Esophagus squamous epithelium (tissue), 5 donors: ENCODE results near the gene COL6A3. TPM values are rescaled to one million over a fixed set of nuclear protein-coding genes. Genes with fewer than 3 reads are reported as not detected.

ENCODE experiments used
- DNase-seq: peaks from one replicate; lab custom pipeline; 2025; lab: John Stamatoyannopoulos, UW
- H3K27ac ChIP-seq, 4 donors: fragments of 200-600 bp; sonication (generic); one replicate each; pipeline ENCODE4 v1.5.1; 2016 to 2019; ENCODE audit warnings: mild to moderate bottlenecking in 1 of 4
- H3K27me3 ChIP-seq, 4 donors: fragments of 200-600 bp; sonication (generic); 1 replicate in 3 of 4; 2 replicates in 1 of 4; pipeline versions ENCODE4 v1.5.1 to v1.6.0; 2017 to 2021; ENCODE audit warnings: antibody characterized with exemption in 1 of 4
- H3K36me3 ChIP-seq, 3 donors: fragments of 200-600 bp; sonication (generic); one replicate each; pipeline ENCODE4 v1.5.1; 2016 to 2019
- H3K4me1 ChIP-seq, 3 donors: fragments of 200-600 bp; sonication (generic); one replicate each; pipeline ENCODE4 v1.5.1; 2017 to 2019
- H3K4me3 ChIP-seq, 4 donors: fragments of 200-600 bp; sonication (generic); 1 replicate in 3 of 4; 2 replicates in 1 of 4; pipeline ENCODE4 v1.5.1; 2016 to 2019; ENCODE audit warnings: mild to moderate bottlenecking in 2 of 4, moderate library complexity in 1 of 4
- H3K9me3 ChIP-seq, 3 donors: fragments of 200-600 bp; sonication (generic); one replicate each; pipeline ENCODE4 v1.5.1; 2016 to 2019
- POLR2A ChIP-seq, 4 donors: fragments of 450-650 bp; IDR thresholded peaks; one replicate each; pipeline ENCODE4 v1.6.1; 2017; ENCODE audit warnings: antibody characterized with exemption in 4 of 4, mild to moderate bottlenecking in 4 of 4, moderate library complexity in 3 of 4
- WGBS, 2 donors: methylation state at CpG; one replicate each; pipeline ENCODE4 v1.1.5; 2018; 5-methylcytosine and 5-hydroxymethylcytosine counted together
- intact Hi-C: fragments of 100-400 bp; cut with DNase I; formaldehyde crosslinking; loops from one replicate; pipeline ENCODE4 v1.15.0; 2022
- total RNA-seq, 4 donors: library from RNA; depleted of rRNA; stranded (reverse); fragments of >200 nt; gene quantifications; one replicate each; pipeline ENCODE4 v1.1.0, GENCODE V29; 2016
- TF ChIP-seq, protein P1 (sequence below), 6 experiments: fragments of 450-650 bp in 4 of 6; fragments of 200-600 bp in 2 of 6; sonication (generic) in 2 of 6; IDR thresholded peaks; one replicate each; pipeline ENCODE4 v1.5.1; 2016 to 2019; ENCODE audit warnings: antibody characterized with exemption in 6 of 6, mild to moderate bottlenecking in 4 of 6, moderate library complexity in 4 of 6
- donor health status: DM: yes; HTN: yes; CAD: no.

The COL6A3 gene
- total RNA-seq, 4 donors from 2014 or later: 8.9 to 138 (median 46.5) TPM

DNA sequence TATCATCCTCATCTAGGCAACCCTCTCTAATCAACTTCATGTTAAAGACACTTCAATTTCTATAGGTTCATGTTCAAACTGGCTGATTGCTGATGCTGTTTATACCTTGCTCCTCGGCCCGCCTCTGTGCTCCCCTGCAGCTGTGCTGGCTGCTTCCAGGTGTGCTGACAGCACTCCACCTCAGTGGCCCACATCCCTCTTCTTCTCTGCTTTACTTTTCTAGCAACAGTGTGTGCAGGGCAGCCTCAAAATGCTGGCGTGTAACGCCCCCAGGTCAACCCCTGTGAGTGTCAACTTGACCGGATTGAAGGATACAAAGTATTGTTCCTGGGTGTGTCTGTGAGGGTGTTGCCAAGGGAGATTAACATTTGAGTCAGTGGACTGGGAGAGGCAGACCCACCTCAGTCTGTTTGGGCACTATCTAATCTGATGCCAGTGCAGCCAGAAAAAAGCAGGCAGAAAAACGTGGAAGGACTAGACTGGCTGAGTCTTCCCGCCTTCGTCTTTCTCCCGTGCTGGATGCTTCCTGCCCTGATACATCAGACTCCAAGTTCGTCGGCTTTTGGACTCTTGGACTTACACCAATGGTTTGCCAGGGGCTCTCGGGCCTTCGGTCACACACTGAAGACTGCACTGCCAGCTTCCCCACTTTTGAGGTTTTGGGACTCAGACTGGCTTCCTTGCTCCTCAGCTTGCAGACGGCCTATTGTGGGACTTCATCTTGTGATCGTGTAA is 94.7 kb downstream of the COL6A3 start:
- Histone ChIP-seq H3K4me3 (no peak overlapping the region), H3K27ac (peak overlapping the region in 3 of 4 donors; percentile 86 to 91 (median 89)), H3K4me1 (peaks cover 0 to 66% (median 21%) of the 10 kb centered on the region in 3 donors), H3K9me3 (no peaks in the 10 kb centered on the region), H3K27me3 (peaks cover 0 to 4% (median 0%) of the 10 kb centered on the region in 4 donors), H3K36me3 (no peaks in the 10 kb centered on the region)
- TF ChIP-seq POLR2A (IDR thresholded peaks at IDR 0.05): no peak
- TF ChIP-seq, protein P1, sequence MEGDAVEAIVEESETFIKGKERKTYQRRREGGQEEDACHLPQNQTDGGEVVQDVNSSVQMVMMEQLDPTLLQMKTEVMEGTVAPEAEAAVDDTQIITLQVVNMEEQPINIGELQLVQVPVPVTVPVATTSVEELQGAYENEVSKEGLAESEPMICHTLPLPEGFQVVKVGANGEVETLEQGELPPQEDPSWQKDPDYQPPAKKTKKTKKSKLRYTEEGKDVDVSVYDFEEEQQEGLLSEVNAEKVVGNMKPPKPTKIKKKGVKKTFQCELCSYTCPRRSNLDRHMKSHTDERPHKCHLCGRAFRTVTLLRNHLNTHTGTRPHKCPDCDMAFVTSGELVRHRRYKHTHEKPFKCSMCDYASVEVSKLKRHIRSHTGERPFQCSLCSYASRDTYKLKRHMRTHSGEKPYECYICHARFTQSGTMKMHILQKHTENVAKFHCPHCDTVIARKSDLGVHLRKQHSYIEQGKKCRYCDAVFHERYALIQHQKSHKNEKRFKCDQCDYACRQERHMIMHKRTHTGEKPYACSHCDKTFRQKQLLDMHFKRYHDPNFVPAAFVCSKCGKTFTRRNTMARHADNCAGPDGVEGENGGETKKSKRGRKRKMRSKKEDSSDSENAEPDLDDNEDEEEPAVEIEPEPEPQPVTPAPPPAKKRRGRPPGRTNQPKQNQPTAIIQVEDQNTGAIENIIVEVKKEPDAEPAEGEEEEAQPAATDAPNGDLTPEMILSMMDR (IDR thresholded peaks at IDR 0.05): no peak
- no peak for DNase-seq
- intact Hi-C loops: no loop called here
- WGBS, 2 donors: 81 to 90% methylated on average over 12 to 14 of the region's 15 CpGs

DNA sequence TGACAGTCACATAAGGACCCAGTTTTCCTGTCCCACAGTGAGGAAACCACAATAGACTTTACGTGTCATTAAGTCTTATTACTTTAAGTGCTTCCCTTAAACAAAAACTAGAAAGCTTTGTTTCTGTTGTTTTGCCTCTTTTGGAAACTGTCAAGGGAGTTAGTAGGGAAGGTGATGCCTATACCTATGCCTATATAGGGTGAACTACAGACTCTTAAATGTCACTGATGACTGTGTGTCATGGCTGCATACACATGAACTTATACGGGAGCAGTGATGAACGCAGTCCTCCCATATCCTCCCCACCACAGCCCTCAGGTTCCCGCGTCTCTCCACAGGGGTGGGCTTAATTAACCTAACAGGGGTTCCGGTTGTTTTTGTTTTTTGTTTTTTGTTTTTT is 97.6 kb downstream of the COL6A3 start:
- H3K4me3 ChIP-seq: no peak overlapping the region
- no peaks in the 10 kb centered on the region for H3K9me3 ChIP-seq
- DNase-seq: no peak
- TF ChIP-seq POLR2A (IDR thresholded peaks at IDR 0.05): no peak
- TF ChIP-seq, protein P1 (IDR thresholded peaks at IDR 0.05): no peak
- H3K27me3 ChIP-seq: no peaks in the 10 kb centered on the region
- peak overlapping the region; percentile 62 to 91 (median 88) for H3K27ac ChIP-seq
- 81 to 85% methylated on average over 6 of the region's 6 CpGs for WGBS, 2 donors
- no peaks in the 10 kb centered on the region for H3K36me3 ChIP-seq
- intact Hi-C loops: no loop called here
- H3K4me1 ChIP-seq: peaks cover 0 to 39% (median 18%) of the 10 kb centered on the region in 3 donors

DNA sequence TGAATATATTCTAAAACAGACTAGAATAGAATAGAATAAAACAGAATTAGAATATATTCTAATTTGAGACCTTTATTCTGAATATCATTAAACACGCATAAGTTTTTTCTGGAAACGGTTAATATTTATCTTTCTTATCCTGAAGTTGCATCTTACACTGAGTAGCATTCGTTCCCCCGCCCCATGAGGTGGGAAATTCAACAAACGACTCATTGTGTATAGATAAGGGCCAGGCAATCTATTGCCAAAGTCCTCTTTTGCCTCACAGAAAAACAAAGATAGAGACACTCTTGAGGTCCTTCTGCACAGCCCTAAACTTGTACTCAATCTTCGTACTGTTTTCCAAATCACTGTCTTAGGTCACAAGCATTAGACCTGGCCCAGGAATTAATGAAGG is 98.1 kb downstream of the COL6A3 start:
- peak overlapping the region; percentile 62 to 91 (median 88) for H3K27ac ChIP-seq
- no peaks in the 10 kb centered on the region for H3K27me3 ChIP-seq
- WGBS, 2 donors: 55 to 73% methylated on average over 6 of the region's 6 CpGs
- DNase-seq: no peak
- no peaks in the 10 kb centered on the region for H3K9me3 ChIP-seq
- H3K4me3 ChIP-seq: no peak overlapping the region
- intact Hi-C loops: no loop called here
- TF ChIP-seq POLR2A (IDR thresholded peaks at IDR 0.05): no peak
- TF ChIP-seq, protein P1 (IDR thresholded peaks at IDR 0.05): no peak
- H3K36me3 ChIP-seq: no peaks in the 10 kb centered on the region
- H3K4me1 ChIP-seq: peaks cover 0 to 34% (median 13%) of the 10 kb centered on the region in 3 donors

DNA sequence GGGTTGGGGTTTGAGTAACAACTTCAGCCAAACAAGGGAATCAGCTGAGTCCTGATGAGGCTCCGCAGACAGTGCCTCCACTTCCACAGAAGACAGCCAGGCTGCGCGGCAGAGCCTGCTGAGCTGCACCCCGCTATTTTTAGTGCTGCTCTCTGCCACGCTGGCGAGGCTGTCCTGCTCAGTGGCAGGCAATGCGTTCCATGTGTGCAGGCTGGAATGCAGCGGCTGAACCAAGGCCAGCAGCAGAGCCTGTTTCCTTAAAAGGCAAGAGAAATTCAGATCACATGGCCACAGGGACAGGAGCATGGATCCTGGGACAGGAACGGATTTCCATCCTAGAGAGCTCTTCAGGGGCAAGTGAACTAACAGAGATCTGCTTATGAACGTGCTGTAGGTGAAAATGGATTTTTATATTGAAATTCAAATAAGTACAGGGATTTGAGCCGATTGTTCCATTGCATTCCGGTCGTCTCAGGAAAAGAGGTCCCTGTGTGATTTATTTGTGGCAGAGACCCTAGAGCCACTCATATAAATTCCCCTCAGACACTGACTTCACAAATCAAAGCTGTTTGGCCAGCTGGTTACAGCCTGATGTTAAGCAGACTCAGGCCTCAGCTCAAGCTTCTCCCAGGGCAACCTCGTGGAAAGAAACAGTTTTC is 98.7 kb downstream of the COL6A3 start:
- H3K4me3 ChIP-seq: no peak overlapping the region
- peaks cover 0 to 29% (median 10%) of the 10 kb centered on the region in 3 donors for H3K4me1 ChIP-seq
- H3K36me3 ChIP-seq: no peaks in the 10 kb centered on the region
- no peaks in the 10 kb centered on the region for H3K9me3 ChIP-seq
- H3K27me3 ChIP-seq: no peaks in the 10 kb centered on the region
- WGBS, 2 donors: 34 to 36% methylated on average over 6 to 10 of the region's 14 CpGs
- peak overlapping the region; percentile 62 to 91 (median 88) for H3K27ac ChIP-seq
- intact Hi-C loops: no loop called here
- TF ChIP-seq, protein P1 (IDR thresholded peaks at IDR 0.05): peak in 4 of 6 experiments; percentile 34 to 40 (median 36)
- peak in 1 of 4 donors; percentile 15 for TF ChIP-seq POLR2A (IDR thresholded peaks at IDR 0.05)
- DNase-seq: no peak

DNA sequence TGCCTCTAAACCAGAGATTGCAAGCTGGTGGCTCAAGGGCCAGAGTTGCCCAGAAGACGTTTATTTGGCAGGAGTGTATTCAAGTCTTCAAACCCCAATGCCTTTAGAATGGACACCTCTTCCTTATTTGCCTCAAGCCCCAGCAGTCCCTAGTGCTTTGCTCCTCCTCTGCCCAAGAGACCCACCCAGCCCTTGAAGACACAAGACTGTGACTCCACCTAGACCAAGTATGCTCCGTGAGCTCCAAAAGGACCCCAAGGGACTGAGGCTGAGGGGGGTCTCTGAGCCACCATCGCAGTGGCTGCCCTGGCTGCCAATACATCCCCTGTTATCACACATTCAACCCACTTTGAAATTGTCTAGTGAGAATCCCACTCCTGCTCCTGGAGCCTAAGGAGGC is 99.3 kb downstream of the COL6A3 start:
- H3K9me3 ChIP-seq: no peaks in the 10 kb centered on the region
- H3K27ac ChIP-seq: peak overlapping the region; percentile 62 to 91 (median 88)
- intact Hi-C loops: no loop called here
- no peak overlapping the region for H3K4me3 ChIP-seq
- WGBS, 2 donors: 0 to 59% methylated on average over 1 to 3 of the region's 3 CpGs
- H3K36me3 ChIP-seq: no peaks in the 10 kb centered on the region
- no peak for TF ChIP-seq POLR2A (IDR thresholded peaks at IDR 0.05)
- H3K27me3 ChIP-seq: no peaks in the 10 kb centered on the region
- peaks cover 0 to 27% (median 10%) of the 10 kb centered on the region in 3 donors for H3K4me1 ChIP-seq
- DNase-seq: no peak
